T-helper 2 cell treated with Interferon-gamma antibody and Interleukin-4, amounts not matched to agents 100 ng/mL and 5 ng/mL, for 36 hours (primary cell): ENCODE data around the gene GAPVD1. TPM values are rescaled to one million over a fixed set of nuclear protein-coding genes. Genes with fewer than 3 reads are reported as not detected.
"Not testable (repeated sequence)": the region's sequence is repeated elsewhere in the genome, so short reads cannot be mapped to it uniquely, and the experiment has no call there.

Experiments used
- intact Hi-C: fragments of 100-400 bp; cut with micrococcal nuclease; formaldehyde crosslinking; loops from one replicate; pipeline ENCODE4 v1.15.1; 2023
- total RNA-seq: library from RNA; stranded (reverse); gene quantifications from 2 replicates; pipeline ENCODE4 v1.2.3, GENCODE V29; 2022

Gene GAPVD1
- total RNA-seq, 1 donor from 2014 or later: 49.4 TPM

GRCh38 chr9:125304273-125304672, 42.6 kb downstream of the GAPVD1 start:
- intact Hi-C loops: no loop called here

DNA sequence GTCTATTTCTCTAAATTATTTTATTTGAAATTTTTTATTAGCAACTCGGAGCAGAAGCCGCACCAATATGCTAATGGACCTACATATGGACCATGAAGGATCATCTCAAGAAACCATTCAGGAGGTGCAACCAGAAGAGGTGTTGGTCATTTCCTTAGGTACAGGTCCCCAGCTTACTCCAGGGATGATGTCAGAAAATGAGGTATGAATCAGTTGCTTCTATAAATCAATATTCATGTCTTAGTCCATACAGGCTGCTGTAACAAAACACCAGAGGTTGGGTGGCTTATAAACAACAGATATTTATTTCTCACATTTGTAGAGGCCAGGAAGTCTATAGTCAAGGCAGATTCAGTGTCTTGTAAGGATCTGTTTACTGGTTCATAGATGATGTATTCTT, 50.8 kb downstream of the GAPVD1 start:
- intact Hi-C loops: no loop called here

DNA sequence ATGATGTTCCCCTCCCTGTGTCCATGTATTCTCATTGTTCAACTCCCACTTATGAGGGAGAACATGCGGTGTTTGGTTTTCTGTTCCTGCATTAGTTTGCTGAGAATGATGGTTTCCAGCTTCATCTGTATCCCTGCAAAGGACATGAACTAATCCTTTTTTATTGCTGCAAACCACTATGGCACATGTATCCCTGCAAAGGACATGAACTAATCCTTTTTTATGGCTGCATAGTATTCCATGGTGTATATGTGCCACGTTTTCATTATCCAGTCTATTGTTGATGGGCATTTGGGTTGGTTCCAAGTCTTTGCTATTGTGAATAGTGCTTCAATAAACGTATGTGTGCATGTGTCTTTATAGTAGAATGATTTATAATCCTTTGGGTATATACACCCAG, 54.7 kb downstream of the GAPVD1 start:
- intact Hi-C loops: not testable (repeated sequence)

DNA sequence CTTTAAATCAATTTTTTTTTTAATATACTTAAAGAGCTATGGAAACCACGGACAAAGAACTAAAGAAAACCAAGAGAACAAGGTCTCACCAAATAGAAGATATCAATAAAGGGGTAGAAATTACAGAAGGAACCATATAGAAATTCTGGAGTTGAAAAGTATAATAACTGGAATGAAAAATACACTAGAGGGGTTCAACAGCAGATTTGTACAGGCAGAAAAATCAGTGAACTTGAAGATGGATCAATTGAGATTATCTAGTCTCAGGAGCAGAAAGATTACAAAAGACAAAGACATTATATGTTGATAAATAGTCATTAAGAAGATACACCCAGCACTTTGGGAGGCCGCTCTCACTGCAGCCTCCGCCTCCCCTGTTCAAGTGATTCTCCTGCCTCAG, 56.1 kb downstream of the GAPVD1 start:
- intact Hi-C loops: no loop called here

GRCh38 chr9:125321496-125321895, 59.9 kb downstream of the GAPVD1 start:
- intact Hi-C loops: no loop called here

DNA sequence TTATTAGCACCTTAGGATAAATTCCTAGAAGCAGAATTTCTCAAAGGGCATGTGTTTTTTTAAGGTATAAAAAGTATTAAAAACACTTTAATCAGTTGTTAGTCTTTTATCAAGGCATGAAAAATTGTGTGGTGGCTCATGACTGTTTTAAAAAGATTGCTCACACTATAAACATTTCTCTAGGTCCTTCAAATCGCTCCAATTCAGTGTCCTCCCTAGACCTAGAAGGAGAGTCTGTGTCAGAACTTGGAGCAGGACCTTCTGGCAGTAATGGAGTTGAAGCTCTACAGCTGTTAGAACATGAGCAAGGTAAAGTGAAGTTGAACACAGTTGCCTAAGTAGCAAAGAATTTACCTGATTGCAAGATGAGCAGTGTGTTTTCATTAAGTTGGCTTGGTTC, 62.0 kb downstream of the GAPVD1 start:
- intact Hi-C loops: no loop called here

GRCh38 chr9:125325826-125326225, 64.2 kb downstream of the GAPVD1 start:
- intact Hi-C loops: no loop called here

- intact Hi-C loops: no loop called here
These were observed 68.4 kb downstream of the GAPVD1 start for GRCh38 chr9:125329978-125330377.

- intact Hi-C loops: no loop called here
These were observed 69.0 kb downstream of the GAPVD1 start for GRCh38 chr9:125330587-125330986.

GRCh38 chr9:125332527-125332926, 70.9 kb downstream of the GAPVD1 start:
- intact Hi-C loops: no loop called here

- intact Hi-C loops: no loop called here
These were observed 75.6 kb downstream of the GAPVD1 start for GRCh38 chr9:125337236-125337635.

GRCh38 chr9:125338929-125339328, 77.3 kb downstream of the GAPVD1 start:
- intact Hi-C loops: no loop called here

- intact Hi-C loops: no loop called here
These were observed 79.9 kb downstream of the GAPVD1 start for GRCh38 chr9:125341566-125341965.

- intact Hi-C loops: no loop called here
These were observed 82.1 kb downstream of the GAPVD1 start for GRCh38 chr9:125343518-125344275.

- intact Hi-C loops: no loop called here
These were observed 84.6 kb downstream of the GAPVD1 start for GRCh38 chr9:125346080-125346732.

GRCh38 chr9:125355601-125356000, 94.0 kb downstream of the GAPVD1 start:
- intact Hi-C loops: no loop called here

- intact Hi-C loops: no loop called here
These were observed 94.4 kb downstream of the GAPVD1 start for GRCh38 chr9:125356032-125356431.

GRCh38 chr9:125359011-125359410, 97.4 kb downstream of the GAPVD1 start:
- intact Hi-C loops: no loop called here

- intact Hi-C loops: no loop called here
These were observed 99.0 kb downstream of the GAPVD1 start for GRCh38 chr9:125360601-125361000.

- intact Hi-C loops: no loop called here
These were observed 100.4 kb downstream of the GAPVD1 start for GRCh38 chr9:125361837-125362531.

DNA sequence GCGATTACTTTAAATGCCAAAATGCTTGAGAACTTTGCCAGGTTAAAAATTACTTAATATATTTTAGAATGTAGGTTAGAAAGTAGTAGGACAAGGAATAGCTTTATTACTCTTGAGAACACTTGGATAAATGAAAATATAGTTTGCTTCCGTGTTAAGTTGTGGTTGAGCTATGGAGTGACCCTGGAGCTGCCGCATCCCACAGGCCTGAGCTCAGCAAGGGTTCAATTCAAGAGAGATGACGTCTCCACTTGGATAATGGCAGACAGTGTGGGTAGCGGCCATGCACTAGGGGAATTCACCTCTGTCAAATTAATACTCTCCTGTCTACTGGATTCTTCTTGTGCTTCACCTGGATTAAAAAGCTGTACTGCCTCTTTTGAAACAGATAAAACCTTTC, 105.0 kb downstream of the GAPVD1 start:
- intact Hi-C loops: no loop called here

GRCh38 chr9:125370786-125371185, 109.2 kb downstream of the GAPVD1 start:
- intact Hi-C loops: no loop called here
